Effector CD8-positive, alpha-beta T cell (primary cell): ENCODE measurements around the gene MACROH2A2.
"Not testable (repeated sequence)": the region's sequence is repeated elsewhere in the genome, so short reads cannot be mapped to it uniquely, and the experiment has no call there.

Experiments used
- DNase-seq: peaks from one replicate; lab custom pipeline; 2025; lab: John Stamatoyannopoulos, UW

The MACROH2A2 gene

DNA sequence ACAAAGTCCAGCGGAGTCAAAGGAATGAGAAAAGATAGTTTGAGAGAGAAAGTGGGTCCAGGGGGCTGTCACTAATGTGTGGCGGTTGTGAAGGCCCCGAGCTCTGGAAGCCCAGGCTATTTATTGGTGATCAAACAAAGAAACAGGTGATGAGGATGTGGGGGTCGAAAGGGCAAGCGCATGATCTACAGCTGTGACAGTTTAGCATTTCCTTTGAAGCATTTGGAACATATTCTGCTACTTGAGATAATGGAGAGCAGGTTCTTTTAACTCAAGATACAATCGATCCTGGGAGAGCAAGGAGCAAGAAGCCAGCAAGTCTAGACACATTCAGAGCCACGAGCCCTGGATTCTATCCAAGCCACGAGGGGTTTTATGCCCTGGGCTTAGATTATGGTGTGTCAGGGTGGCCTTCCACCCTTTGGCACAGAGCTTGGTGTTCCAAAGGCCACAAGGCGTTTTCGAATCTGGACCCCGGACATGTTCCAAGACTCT, 48.5 kb downstream of the MACROH2A2 start:
- DNase-seq: not testable (repeated sequence)

DNA sequence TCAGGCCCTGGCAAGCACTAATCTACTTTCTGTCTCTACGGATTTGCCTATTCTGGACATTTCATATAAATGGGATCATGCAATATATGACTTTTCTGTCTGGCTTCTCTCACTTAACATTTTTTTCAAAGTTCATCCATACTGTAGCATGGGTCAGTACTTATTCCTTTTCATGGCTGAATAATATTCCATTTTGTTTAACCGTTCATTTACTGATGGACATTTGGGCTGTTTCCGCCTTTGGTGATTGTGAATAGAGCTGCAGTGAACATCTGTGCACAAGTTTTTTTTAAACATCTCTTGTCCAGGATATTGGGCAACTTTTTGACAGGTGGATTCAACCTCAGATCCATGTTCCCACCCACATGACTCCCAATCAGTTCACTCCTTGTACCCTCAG, 49.0 kb downstream of the MACROH2A2 start:
- no peak for DNase-seq

DNA sequence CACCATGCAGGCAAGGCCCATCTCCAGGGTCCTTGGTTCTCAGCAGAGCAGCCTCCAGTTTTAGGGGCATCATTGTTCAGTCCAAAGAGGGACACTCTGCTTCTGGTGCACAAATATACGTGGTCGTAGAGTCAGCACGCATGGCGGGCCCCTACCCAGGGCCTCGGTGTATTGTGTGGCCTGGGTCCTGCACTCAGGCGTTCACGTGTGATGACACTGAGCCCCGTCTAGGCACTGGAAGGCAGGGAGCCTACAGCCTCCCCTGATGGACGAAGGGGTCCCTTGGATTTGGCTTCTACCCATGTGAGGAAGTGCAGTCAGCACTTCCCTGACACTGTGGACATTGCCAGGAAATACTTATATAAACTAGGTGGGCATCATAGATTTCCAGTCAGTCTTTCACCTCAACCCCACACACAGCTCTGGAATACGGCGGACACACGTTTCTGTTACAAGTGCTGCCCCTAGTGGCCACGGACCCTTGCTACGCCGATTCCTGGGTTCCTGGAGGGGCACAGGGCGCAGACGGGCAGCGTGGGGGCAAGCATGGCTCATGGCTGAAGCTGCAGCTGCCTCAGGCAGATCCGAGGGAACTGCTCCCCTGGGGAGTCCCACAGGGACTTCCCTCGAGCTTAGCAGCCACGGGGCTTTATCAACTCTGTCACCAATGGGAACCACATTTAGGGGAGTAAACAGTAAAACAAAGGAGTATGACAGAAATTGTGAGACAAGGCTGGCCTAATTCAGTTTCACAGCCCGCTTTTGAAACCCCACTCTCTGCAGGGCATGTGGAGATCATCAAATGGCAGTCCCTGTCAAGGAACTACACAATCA, 54.5 kb downstream of the MACROH2A2 start:
- no peak for DNase-seq

DNA sequence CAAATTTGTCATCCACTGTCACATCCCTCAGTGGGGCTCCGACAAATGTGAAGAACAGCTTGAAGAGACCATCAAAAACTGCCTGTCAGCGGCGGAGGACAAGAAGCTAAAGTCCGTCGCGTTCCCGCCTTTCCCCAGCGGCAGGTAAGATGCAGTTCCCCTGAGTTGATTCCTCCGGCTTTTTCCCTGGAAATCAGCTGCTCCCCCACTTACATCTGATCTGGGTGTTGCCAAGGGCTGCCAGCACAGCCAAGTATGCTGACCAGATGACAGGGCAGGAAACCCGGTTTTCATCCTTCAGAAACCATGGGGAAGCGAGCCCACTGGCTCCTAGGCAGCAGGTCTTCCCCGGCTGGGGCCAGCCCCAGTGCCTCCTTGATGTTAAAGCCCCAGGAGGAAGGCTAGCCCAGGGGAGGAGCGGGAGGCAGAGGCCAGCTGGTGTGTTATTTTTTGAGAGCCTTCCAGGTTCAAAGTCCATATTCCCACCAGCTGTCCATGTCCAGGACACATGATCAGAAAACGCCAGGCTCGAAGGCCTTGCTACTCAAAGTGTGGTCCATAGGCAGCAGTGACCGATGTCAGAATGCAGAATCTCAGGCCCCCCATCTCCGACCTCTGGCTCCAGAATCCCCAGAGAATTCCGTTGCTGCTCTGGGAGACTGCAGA, 56.6 kb downstream of the MACROH2A2 start:
- DNase-seq: no peak

DNA sequence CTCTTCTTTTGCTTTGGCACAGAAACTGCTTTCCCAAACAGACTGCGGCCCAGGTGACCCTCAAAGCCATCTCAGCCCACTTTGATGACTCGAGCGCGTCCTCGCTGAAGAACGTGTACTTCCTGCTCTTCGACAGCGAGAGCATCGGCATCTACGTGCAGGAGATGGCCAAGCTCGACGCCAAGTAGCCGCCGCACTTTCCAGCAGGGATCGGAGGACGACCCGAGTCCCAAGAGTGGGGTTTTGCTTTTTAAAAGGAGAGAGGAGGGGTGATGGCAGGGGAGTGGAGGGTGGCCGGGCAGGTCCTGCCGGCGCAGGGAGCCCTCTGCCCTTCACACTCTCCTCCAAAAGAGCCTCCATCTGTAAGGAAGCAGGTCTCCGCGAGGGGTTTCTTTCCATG, 58.9 kb downstream of the MACROH2A2 start:
- no peak for DNase-seq

DNA sequence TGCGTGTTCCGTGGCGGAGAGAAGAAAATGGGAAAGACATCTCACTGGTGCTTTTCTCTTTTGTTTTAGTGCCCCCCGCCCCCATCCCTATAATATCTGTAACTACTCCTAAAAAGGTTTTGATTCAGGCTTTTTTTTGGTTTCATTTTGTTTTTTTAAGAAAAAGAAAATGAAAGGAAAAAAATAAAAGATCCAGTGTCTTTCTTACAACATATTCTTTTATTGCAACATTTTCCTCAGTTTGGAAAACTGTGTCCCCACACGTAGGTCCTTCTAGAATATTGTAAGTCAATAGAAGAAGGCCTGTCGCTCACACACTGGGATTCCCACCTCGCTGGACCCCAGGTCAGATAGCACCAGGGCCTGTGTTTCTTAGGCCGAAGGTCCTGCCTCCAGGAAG, 59.4 kb downstream of the MACROH2A2 start:
- no peak for DNase-seq

DNA sequence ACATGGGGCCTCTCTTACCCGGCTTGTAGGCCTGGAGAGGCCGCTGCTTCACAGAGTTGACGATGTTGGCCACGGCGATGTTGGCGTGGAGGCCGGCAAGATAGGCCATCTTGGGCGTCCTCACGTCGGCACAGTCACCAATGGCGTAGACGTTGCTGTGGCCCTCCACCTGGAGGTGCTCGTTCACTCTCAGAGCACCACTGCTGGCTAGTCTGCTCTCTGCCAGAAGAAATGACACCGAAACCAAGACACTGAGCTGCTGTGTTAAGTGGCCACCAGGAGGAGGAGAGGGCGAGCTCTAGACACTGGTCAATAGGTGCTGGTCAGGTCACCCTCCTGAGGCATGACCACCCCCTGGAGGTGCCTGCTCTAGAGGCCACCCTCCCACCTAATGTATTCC, 62.3 kb downstream of the MACROH2A2 start:
- DNase-seq: no peak

DNA sequence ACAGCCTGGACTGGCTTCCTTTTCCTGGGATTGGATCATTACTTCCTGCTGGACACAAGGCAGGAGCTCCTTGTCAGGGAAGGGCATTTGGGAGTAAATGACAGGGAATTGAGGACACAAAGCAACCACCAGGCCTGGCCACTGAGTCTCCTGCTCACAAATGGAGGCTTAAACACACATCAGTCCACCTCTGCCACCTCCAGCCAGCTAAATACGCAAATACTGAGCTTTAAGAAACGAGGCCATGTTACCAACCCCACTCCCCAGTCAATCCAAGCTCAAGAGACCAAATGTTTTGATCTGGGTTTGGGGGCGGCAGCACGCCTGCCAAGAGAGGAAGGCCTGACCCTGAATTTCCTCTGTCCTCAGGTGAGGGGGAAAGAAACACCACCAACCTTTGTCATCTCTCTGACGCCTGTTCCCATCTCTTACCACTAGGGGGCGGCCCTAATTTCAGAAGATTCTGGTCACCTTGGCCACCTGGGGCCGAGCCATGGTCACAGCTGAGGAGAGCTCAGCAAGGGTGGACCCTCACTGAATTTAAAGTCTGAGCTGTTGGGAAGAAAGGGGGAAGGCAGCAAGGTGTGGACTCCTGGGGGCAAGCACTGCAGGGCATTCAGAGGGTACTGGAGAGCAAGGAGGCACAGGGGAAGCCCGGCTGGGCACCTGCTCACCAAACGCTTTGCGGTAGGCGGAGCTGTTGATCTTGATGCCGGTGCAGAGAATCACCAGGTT, 63.5 kb downstream of the MACROH2A2 start:
- peak; percentile 48 for DNase-seq

DNA sequence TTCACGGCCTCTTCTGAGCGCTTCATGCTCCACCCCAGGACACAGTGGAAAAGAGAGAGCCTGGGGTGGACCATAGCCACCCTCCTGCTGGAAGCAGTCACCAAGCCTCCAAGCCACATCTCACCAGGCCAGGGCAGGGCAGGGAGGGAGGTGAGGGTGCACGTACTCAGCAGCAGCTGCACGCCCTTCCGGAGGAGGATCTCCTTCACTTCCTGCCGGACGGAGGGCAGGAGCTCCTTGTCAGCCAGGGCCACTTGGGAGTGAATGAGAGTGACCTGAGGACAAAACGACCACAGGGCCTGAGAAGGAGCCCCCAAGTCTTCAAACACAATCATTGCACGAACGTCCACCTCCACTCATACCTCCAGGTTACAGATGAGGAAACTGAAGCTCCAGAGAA, 65.0 kb downstream of the MACROH2A2 start:
- DNase-seq: no peak

DNA sequence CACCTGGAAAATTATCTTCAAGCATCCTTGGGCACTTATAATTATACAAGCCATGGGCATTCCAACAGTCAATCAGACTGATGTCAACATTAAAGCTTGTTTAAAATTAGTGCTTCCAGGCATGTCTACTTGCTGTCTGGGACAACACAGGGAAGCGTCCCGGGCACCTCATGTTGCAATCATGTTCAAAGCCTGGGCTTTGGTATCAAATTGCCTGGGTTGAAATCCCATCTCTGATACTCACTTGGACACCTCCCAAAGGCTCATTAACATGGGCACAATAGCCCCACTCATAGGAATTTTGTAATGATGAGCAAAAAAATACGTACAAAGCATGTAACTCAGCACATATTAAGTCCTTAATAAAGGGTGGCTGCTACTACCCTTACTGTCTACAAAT, 65.5 kb downstream of the MACROH2A2 start:
- DNase-seq: no peak

DNA sequence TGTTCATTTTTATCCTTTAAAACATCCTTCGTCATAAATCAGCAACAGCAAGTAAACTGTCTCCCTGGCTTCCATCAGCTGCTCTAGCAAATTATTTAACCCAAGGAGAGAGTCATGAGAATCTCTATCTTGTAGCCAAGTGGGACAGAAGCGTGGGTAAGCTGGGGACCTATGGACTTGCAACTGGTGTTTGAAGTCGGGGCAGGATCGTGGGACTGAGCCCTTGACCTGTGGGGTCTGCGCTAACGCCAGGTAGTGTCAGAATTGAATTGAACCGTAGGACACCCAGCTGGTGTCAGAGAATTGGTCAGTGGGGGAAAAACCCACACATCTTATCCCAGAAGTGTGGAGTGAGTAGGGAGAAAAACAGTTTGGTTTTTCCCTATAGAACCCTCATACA, 66.6 kb downstream of the MACROH2A2 start:
- no peak for DNase-seq

DNA sequence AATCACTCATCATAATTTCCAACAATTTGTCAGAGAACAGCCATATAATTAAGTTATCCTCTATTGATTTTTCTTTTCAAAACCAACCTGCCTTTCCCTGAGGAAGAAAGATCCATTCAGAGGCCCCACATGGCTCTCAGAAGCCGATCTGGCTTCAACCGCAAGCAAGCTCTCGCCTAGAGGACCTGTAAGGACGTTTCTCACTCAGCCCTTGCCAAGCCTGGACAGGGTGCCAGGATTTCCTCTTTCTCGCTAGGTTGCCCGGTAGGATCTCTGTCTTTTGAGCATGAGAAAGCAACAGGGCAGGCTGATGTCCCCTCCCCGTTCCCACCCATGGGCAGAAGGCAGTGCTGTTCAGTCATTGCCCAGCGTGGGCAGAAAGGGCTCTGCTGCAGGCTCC, 67.0 kb downstream of the MACROH2A2 start:
- DNase-seq: no peak

DNA sequence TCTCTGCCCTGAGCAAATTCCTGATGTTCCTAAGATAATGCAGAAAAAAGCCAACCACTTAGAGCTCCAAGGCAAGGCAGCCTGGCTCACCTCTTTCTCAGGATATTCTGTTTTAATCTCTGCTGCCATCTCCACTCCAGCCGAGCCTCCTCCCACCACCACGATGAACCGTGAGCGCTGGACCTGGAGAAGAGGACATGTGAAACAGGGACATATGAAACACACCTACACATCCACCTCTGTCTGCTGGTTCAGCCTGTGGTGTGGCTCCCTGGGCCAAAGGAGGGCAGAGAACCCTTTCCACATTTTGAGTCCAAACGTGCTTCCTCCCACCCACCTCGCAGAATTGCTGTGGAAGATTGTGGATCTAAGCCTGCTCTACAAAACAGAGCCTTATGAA, 67.8 kb downstream of the MACROH2A2 start:
- no peak for DNase-seq

DNA sequence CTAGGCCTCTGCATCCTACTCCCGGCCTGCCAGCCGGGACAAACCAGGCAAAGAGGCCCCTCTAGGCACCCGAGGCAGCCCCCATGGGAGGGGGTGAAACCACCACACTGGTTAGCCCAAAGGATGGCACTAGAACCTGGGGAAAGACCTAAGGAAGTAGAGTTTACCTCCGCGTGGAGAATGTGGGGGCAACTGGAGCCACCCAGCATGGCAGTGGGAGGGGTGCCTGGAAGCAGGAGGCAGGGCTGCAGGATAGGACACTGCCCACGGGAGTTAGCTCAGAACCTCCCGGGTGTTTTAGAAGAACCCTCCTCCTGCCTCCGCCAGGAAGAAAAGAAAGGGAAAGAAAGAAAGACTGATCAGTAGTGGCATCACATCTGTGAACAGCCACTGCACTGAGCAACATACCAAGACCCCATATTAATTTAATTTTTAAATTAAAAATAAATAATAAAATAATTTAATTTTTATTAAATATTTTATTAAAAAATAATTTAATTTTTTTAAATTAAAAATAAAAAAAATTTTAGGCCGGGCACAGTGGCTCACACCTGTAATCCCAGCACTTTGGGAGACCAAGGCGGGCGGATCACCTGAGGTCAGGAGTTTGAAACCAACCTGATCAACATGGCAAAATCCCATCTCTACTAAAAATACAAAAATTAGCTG, 68.8 kb downstream of the MACROH2A2 start:
- no peak for DNase-seq

DNA sequence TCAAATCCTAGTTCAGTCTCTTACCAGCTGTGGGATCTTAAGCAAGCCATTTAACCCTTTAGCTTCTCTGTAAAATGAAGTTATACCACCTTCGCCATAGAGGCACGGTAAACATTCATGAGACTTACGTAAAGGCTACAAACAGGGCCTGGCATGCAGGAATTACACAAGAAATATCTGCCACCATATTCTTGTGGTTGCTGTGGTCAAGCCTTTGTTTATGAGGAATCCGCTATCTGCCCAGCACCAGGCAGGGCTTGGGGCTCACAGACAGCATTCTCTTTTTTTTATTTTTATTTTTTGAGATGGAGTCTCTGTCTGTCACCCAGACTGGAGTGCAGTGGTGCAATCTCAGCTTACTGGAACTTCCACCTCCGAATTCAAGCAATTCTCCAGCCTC, 70.1 kb downstream of the MACROH2A2 start:
- DNase-seq: no peak

DNA sequence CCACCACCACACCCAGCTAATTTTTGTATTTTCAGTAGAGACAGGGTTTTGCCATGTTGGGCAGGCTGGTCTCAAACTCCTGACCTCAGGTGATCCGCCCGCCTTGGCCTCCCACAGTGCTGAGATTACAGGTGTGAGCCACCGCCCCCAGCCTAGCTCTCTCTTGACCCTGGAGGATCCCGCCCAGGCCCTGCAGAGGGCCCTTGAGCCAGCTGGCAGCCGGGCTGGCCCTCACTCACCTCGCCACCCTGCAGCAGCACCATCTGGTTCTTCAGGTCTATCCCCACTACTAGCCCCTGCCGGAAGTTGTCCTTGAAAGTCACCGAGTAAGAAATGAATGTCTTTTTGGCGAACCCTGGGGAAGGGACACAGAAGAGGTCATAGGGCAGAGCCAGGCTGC, 70.5 kb downstream of the MACROH2A2 start:
- not testable (repeated sequence) for DNase-seq

DNA sequence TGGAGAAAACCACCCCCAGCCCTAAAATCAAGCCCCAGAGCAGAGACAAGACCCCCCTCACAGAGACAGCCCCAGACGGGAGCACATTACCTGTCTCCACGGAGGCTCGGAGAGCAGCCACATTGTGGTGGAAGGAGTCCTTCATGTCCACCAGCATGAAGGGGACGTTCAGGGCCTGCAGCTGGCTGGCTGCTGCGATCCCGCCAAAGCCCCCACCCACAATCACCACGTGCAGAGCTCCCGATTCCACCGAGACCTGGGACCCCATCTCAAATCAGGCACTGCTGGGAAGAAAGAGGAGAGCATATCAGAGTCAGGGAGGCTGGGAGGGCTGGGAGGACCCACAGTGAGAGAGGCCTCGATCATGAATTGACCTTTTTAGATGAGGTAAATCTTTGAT, 71.2 kb downstream of the MACROH2A2 start:
- DNase-seq: no peak

DNA sequence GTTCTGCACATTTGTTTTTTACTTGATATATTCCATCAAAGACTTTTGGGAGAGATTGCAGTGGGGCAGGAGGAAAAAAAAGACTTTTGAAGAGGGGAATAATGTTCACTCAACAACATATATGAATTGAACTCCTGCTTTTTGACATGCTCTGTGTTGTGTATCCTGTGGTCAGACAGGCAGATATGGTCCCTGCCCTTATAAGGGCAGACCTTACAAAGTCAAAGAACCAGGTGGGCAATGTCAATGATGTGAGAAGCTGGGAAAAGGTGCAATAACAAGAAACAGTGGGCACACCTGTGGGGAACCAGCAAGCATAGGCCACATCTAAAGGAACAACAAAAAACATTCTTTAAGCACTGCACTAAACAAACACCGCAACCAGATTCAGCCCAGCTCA, 71.8 kb downstream of the MACROH2A2 start:
- no peak for DNase-seq

DNA sequence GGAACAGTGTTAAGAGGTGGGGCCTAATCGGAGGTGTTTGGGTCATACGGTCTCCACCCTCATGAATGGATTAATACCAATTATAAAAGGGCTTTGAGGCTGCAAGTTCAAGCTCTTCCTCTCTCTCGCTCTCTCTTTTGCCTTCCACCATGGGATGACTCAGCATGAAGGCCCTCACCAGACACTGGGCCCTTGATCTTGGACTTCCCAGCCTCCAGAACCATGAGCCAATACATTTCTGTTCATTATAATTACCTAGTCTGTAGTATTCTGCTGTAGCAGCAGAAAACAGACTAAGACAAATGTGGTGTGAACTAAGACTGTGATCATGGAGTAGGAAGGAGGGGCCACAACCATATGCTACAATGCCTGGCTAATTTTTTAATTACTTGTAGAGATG, 72.3 kb downstream of the MACROH2A2 start:
- no peak for DNase-seq

DNA sequence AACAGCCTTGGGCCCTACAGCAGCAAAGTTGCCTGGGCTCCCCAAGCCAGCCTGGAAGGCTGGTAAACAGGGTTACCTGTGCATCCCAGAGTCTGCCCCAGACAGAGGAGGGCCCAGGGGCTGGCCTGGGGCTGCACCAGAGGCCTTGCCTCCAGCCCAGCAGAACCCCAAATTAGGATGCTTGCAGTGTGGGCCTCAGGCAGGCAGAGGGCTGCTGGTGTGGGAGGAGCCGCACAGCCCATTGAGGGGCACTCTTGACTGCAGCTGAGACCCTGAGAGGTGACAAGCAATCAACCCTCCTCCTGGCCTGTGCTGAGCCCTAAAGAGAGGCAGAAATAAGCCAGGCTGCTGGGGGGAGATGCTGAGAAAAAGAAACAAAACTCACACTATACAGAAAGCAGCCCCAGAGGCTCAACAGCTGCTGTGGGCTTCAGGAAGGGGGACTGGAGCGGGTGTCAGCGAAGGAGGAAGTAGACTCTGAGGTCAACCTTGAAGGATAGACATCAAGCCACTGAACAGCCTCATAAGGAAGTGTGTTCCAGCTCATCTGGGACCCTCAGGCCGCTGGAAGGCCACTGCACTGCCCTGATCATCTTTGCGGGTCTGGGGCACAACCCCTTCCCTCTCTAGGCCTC, 73.4 kb downstream of the MACROH2A2 start:
- DNase-seq: no peak

DNA sequence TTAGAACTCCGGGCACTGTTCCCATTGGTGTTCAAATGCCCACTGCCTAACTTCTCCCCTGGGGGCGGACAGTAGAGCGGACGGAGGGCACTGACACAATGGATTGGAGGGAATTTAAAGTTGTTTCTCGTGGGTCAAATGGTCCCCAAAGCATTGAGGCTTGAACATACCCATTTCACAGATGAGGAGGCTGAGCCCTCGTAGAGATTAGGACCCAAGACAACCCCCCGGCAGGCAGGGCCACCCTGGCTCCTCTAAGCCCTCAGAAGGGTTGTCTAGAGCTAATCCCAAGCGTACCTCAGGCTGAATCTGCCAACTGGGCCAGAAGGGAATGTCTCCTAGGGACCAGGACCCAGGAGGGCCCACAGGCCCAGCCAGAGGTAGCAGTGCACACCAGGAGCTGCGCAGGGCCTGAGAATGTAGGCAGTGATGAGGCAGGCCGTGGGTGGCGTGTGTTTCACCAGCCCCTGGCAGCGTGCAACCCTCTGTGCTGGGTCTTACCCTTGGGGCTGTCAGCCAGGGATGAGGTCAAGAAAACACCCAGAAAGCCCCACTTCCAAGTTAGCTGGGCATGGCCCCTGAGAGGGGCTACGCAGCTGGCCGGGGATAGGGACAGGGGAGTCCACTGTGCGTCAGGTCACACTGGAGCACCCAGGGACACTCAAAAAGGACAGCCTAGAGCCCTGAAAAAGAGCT, 74.2 kb downstream of the MACROH2A2 start:
- DNase-seq: no peak
